K562 (cell line): ENCODE results near the gene VTI1B. TPM values are rescaled to one million over a fixed set of nuclear protein-coding genes. Genes with fewer than 3 reads are reported as not detected.

ENCODE experiments used
- CBFA2T3 ChIP-seq: fragments of 450-650 bp; IDR thresholded peaks from 2 replicates; pipeline ENCODE4 v1.6.1; 2017
- ETV1 ChIP-seq: fragments of 450-650 bp; conservative IDR thresholded peaks from 2 replicates; pipeline ENCODE4 v1.6.1; 2016; ENCODE audit warnings: missing genetic modification characterization, control low read depth, low read depth, missing compliant biosample characterization
- HCFC1 ChIP-seq: IDR thresholded peaks from 2 replicates; pipeline ENCODE4 v1.6.1; 2012; ENCODE audit warnings: low read depth, low read length, improper control_type of control experiment
- HDAC3 ChIP-seq: fragments of 450-650 bp; IDR thresholded peaks from 2 replicates; pipeline ENCODE4 v1.6.1; 2018; ENCODE audit warnings: borderline replicate concordance, mild to moderate bottlenecking, moderate library complexity; ENCODE audit not compliant: partially characterized antibody
- WHSC1 ChIP-seq: IDR thresholded peaks from one replicate; pipeline ENCODE4 v1.6.1; 2012; ENCODE audit warnings: low read length, control low read depth, inconsistent platforms
- polyA plus RNA-seq, 8 experiments: library from polyadenylated mRNA; depleted of rRNA in 4 of 8; stranded (reverse) in 5 of 8; unstranded in 3 of 8; fragments of >200 nt; fragmentation: Nextera tagmentation in 2 of 8; fragmentation: Illumina TruSeq in 1 of 8; extraction: Ambion mirVana in 2 of 8; extraction: Trizol in 1 of 8; gene quantifications; 2 replicates each; pipeline versions ENCODE4 v1.2.1 to v1.2.3, GENCODE V29; 2011 to 2014; ENCODE audit warnings: inconsistent platforms in 1 of 8, missing spikeins in 1 of 8
- total RNA-seq, 7 experiments: library from RNA; depleted of rRNA in 6 of 7; stranded (reverse); fragments of >200 nt in 6 of 7; fragmentation: Illumina TruSeq in 2 of 7; extraction: Trizol in 2 of 7; gene quantifications; 2 replicates each; pipeline versions ENCODE4 v1.2.1 to v1.2.3, GENCODE V29; 2011 to 2021; ENCODE audit warnings: low replicate concordance in 1 of 7
- TF ChIP-seq, protein P1 (sequence below), 3 experiments: fragments of 200-800 bp in 1 of 3; fragments of 250-450 bp in 1 of 3; fragments of 450-650 bp in 1 of 3; sonication (Bioruptor Pico) in 1 of 3; sonication (Bioruptor generic) in 1 of 3; formaldehyde crosslinking in 1 of 3; IDR thresholded peaks; 2 replicates each; pipeline versions ENCODE4 v1.6.1 to v1.8.0; 2016 to 2022; ENCODE audit warnings: mild to moderate bottlenecking in 2 of 3, missing genetic modification characterization in 2 of 3, missing compliant biosample characterization in 1 of 3, moderate library complexity in 1 of 3
- TF ChIP-seq, protein P2 (sequence below): fragments of 450-650 bp; IDR thresholded peaks from 2 replicates; pipeline ENCODE4 v1.6.1; 2016; ENCODE audit warnings: mild to moderate bottlenecking, moderate library complexity

The VTI1B gene
- total and polyA plus RNA-seq, 9 of the 15 experiments (the other 6 are each of a cell fraction or from before 2014, with no cell fraction given) = 7.8 to 69.8 (median 50.1) TPM

DNA sequence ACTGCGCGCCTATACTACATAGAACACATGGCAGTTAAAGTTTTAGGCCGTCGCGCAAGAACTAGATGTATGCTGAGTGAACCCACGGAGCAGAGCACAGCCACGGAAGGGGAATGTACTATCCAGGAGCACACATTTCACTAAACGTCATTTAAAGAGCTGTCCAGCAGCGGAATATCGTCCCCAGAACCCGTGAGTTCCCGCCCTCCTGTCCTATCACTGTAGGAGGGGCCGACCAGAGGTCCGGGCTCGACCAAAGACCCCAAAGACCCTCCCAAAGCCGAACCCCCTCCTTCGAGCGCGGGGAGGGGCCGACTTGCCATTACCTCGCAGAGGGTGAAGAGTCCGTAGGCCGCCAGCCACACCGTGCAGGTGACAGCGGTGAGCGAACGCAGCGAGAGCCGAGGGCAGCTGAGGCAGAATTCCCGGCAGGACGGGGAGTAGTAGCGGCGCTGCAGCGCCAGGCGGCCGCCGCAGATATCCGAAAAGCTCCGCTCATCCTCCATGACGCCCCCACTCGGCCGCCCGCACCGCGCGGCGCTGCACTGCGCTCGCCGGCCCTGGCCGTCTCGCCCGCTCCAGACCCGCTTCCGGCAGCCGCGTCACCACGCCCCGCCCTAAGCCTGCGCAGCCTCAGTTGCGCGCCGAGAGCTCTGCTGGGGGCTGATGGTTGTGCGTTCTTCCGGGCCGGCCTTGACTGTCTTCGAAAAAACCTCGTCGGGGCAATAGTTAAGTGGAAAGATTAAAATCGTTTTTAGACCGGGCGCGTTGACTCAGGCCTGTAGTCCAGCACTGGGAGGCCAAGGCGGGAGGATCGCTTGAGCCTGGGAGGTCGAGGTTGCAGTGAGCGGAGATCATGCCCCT lies 74.5 kb downstream of the VTI1B start, which contains the start of gene PIGH (continued):
- TF ChIP-seq HDAC3 = no peak
- peak; percentile 49; the same call in 1 of the 2 replicates for TF ChIP-seq ETV1 (tag)
- TF ChIP-seq HCFC1 = peak; percentile 9; the same call in 1 of the 2 replicates
- no peak for TF ChIP-seq WHSC1
- 0 out of 2 replicates have a peak, but pooled peaks have one; percentile 16 for TF ChIP-seq CBFA2T3
- TF ChIP-seq, protein P1, sequence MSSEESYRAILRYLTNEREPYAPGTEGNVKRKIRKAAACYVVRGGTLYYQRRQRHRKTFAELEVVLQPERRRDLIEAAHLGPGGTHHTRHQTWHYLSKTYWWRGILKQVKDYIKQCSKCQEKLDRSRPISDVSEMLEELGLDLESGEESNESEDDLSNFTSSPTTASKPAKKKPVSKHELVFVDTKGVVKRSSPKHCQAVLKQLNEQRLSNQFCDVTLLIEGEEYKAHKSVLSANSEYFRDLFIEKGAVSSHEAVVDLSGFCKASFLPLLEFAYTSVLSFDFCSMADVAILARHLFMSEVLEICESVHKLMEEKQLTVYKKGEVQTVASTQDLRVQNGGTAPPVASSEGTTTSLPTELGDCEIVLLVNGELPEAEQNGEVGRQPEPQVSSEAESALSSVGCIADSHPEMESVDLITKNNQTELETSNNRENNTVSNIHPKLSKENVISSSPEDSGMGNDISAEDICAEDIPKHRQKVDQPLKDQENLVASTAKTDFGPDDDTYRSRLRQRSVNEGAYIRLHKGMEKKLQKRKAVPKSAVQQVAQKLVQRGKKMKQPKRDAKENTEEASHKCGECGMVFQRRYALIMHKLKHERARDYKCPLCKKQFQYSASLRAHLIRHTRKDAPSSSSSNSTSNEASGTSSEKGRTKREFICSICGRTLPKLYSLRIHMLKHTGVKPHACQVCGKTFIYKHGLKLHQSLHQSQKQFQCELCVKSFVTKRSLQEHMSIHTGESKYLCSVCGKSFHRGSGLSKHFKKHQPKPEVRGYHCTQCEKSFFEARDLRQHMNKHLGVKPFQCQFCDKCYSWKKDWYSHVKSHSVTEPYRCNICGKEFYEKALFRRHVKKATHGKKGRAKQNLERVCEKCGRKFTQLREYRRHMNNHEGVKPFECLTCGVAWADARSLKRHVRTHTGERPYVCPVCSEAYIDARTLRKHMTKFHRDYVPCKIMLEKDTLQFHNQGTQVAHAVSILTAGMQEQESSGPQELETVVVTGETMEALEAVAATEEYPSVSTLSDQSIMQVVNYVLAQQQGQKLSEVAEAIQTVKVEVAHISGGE (CRISPR knock-in tag; IDR thresholded peaks at IDR 0.05) = peak in 1 of 3 experiments; percentile 77; a peak in 3 of 6 replicates
- TF ChIP-seq, protein P2, sequence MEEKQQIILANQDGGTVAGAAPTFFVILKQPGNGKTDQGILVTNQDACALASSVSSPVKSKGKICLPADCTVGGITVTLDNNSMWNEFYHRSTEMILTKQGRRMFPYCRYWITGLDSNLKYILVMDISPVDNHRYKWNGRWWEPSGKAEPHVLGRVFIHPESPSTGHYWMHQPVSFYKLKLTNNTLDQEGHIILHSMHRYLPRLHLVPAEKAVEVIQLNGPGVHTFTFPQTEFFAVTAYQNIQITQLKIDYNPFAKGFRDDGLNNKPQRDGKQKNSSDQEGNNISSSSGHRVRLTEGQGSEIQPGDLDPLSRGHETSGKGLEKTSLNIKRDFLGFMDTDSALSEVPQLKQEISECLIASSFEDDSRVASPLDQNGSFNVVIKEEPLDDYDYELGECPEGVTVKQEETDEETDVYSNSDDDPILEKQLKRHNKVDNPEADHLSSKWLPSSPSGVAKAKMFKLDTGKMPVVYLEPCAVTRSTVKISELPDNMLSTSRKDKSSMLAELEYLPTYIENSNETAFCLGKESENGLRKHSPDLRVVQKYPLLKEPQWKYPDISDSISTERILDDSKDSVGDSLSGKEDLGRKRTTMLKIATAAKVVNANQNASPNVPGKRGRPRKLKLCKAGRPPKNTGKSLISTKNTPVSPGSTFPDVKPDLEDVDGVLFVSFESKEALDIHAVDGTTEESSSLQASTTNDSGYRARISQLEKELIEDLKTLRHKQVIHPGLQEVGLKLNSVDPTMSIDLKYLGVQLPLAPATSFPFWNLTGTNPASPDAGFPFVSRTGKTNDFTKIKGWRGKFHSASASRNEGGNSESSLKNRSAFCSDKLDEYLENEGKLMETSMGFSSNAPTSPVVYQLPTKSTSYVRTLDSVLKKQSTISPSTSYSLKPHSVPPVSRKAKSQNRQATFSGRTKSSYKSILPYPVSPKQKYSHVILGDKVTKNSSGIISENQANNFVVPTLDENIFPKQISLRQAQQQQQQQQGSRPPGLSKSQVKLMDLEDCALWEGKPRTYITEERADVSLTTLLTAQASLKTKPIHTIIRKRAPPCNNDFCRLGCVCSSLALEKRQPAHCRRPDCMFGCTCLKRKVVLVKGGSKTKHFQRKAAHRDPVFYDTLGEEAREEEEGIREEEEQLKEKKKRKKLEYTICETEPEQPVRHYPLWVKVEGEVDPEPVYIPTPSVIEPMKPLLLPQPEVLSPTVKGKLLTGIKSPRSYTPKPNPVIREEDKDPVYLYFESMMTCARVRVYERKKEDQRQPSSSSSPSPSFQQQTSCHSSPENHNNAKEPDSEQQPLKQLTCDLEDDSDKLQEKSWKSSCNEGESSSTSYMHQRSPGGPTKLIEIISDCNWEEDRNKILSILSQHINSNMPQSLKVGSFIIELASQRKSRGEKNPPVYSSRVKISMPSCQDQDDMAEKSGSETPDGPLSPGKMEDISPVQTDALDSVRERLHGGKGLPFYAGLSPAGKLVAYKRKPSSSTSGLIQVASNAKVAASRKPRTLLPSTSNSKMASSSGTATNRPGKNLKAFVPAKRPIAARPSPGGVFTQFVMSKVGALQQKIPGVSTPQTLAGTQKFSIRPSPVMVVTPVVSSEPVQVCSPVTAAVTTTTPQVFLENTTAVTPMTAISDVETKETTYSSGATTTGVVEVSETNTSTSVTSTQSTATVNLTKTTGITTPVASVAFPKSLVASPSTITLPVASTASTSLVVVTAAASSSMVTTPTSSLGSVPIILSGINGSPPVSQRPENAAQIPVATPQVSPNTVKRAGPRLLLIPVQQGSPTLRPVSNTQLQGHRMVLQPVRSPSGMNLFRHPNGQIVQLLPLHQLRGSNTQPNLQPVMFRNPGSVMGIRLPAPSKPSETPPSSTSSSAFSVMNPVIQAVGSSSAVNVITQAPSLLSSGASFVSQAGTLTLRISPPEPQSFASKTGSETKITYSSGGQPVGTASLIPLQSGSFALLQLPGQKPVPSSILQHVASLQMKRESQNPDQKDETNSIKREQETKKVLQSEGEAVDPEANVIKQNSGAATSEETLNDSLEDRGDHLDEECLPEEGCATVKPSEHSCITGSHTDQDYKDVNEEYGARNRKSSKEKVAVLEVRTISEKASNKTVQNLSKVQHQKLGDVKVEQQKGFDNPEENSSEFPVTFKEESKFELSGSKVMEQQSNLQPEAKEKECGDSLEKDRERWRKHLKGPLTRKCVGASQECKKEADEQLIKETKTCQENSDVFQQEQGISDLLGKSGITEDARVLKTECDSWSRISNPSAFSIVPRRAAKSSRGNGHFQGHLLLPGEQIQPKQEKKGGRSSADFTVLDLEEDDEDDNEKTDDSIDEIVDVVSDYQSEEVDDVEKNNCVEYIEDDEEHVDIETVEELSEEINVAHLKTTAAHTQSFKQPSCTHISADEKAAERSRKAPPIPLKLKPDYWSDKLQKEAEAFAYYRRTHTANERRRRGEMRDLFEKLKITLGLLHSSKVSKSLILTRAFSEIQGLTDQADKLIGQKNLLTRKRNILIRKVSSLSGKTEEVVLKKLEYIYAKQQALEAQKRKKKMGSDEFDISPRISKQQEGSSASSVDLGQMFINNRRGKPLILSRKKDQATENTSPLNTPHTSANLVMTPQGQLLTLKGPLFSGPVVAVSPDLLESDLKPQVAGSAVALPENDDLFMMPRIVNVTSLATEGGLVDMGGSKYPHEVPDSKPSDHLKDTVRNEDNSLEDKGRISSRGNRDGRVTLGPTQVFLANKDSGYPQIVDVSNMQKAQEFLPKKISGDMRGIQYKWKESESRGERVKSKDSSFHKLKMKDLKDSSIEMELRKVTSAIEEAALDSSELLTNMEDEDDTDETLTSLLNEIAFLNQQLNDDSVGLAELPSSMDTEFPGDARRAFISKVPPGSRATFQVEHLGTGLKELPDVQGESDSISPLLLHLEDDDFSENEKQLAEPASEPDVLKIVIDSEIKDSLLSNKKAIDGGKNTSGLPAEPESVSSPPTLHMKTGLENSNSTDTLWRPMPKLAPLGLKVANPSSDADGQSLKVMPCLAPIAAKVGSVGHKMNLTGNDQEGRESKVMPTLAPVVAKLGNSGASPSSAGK = peak; percentile 56; the same call in 1 of the 2 replicates
